HG02981 (cell line): ENCODE data around the gene TNS3.

ENCODE experiments used
- ATAC-seq: cut with Tn5 transposase; IDR thresholded peaks from one replicate; pipeline ENCODE4 v1.9.1; 2021; ENCODE audit warnings: mild to moderate bottlenecking, moderate library complexity; ENCODE audit not compliant: unreplicated experiment

Gene TNS3

DNA sequence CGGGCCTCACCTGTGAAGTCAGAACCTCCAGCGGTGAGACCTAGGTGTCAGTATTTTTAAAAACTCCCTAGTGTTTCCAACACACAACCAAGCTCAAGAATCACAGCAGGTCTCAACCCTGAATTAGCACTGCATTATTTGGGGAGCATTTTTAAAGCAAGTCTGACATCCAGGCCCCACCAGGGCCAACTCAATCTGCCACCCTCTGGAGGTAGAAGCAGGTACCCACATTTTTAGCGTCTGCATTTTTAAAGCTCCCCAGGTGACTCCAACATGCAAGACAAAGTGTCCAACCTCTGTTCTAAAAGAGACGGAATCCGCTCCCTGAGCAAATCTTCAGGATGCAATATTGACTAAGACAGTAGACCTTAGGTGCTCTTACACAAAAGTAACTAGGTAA, 225.7 kb downstream of the TNS3 start:
- no peak for ATAC-seq

DNA sequence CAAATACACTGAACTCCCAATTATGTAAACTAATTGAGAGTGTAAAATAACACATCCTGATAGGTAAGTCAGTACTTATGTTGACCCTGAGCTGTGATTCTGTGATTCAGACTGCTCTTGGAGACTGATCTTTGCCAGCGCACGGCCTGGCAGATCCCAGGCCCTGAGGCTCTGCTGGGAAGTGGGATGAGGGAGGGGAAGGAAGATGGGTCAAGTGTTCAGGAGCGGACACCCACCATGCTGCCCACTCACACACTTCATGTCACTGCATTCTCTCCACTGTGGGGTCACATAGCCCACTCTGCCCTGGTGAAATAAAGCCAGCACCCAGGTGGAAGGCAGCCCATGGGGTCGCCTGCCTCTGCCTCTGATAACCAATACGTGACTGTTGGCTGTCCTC, 226.2 kb downstream of the TNS3 start:
- no peak for ATAC-seq

DNA sequence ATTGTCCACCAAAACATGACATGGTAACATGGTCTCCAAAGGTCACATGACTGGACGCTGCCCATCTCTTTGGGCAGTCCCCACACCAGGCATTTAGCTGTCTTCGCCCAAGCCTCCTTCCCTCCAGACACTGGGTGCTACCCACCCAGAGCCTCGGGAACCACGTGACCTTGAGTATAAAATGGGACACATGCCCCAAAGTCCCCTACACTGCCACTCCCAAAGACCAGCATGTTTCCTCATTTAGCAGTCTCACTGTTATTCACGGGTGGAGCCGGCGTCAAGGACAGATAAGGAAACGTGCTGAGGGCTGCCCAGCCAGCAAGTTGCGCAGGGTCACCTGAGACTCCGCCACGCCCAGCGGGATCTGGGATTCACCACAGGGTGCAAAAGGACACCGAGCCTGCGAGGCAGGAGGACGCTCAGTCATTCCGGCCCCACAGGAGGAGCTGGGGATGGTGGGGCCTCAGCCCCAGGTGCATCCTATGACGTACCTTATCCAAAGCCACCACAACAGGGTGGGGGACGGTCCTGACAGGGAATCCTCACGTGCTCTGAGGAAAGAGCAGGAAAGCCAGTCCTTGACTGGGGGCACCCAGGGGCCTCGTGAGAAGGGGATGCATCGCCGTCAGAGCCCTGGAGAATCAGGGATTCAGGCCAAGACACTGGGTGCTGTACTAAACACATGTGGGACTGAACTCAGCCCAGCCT, 226.9 kb downstream of the TNS3 start:
- no peak for ATAC-seq

DNA sequence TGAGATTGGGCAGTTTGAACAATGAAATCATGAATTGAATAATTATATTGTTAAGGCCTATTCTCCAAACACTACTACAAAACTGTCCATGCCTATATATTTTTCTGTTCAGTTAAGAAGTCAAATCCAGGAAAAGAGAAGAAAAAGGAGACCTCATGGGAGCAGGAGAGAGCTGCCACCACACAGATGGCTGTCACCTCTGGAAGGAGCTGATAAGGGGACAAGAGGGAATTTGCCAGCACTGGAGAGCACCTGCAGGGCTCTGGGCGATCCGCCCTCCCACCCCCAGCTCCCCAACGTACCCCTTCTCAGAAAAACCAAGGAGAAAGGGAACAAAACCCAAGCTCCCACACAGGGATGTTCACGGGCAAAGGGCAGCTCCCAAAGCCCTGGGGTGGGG, 227.8 kb downstream of the TNS3 start:
- ATAC-seq, result no peak

DNA sequence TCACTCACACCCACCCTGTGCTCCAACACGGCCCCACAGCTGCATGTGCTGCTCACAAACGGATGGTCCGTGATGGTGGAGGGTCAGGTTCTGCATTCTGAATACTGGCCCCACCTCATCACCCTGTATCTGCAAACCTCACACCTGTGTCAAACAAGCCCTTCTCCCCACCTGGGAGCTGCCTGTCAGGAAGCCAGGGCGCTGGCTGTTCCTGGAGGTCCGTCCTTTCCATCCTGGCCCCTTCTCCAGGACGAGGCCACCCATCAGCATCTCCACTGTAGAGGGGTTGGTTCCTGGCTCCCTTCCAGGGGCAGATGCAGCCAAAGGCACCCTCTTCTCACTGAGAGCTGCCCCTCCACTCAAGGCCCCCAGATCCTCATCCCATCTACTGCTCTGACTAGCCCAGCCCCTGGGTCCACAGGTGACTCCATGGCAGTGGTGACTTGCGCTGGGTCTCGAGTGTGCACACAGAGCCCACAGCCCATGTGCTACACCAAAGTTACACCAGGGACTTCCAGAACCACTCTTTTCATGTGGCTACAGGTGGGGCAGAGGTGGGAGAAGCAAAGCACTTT, 229.4 kb downstream of the TNS3 start:
- ATAC-seq, result no peak

DNA sequence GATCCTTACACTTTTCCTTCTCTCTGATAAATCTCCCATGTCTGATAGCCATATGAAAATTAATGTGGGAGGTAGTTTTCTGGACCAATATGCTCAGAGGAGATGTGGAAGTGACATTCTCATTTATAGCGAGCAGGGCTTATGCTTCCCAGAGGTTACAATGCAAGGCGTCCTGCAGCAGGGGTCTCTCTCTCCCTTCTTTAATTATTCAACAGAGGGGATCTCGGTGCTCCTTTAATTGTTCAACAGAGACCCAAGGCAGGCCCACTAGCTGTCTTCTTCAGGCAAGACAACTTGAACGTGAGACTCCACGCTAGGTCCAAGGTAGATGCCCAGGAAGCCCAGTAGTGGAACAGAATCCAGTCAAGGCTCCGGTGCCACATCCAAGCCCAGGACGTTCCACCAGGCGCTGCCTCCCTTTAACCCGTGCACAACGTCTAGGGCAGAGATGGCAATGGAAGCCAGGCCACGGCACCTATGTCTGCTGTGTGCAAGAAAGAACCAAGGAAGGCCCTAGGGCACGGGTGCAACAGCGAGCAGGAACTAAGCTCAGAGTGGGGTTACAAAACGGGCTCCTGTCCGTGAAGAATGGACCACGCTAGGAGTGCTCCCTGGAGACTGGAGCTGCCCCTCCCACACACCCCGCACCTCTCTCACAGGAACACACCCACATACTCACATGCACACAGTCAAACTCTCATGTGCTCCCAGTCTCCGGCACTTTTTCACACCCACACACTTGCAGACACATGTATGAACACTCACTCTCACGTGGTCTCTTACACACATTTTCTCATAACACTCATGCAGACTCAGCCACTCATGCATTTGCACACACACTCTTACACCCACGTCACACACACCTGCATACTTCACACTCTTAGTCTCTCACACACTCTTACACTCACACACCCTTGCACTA, 230.4 kb downstream of the TNS3 start:
- ATAC-seq, result no peak

DNA sequence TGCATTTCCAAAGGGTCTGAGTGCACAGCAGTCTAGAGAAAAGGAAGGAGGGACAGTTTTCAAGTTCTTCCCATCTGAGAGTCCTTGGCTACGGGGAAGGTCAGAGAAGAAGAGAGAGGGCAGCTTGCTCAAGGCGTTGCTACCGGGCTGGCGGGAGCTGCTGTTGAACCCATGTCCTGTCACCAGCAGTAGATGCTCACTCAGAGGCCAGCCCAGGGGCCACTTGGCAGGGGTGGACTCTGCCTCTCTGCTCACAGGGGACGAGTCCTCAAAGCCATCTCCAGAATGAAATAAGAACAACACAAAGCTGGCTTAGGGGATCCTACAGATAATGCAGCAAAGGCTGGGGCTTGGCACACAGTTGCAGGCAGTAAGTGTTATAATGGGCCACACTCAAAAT, 231.5 kb downstream of the TNS3 start:
- ATAC-seq, result no peak

DNA sequence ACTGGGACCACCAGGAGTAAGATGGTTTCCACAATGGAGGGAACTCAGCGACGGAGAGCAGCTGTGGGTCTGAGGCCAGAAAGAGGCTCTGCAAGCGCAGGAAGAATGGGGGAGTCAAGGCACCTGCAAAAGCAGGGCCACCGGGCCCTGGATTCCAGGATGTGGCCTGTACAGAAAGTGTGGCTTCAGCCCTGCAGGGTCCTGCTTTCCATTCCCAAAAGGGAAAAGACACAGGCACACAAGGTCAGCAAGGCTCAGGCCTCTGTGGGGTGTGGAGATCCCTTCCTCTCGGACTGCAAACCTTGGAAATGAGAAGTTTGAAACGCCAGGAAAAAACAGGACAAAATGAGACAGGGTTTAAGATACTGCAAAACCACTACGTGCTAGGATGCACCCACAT, 232.5 kb downstream of the TNS3 start:
- no peak for ATAC-seq

DNA sequence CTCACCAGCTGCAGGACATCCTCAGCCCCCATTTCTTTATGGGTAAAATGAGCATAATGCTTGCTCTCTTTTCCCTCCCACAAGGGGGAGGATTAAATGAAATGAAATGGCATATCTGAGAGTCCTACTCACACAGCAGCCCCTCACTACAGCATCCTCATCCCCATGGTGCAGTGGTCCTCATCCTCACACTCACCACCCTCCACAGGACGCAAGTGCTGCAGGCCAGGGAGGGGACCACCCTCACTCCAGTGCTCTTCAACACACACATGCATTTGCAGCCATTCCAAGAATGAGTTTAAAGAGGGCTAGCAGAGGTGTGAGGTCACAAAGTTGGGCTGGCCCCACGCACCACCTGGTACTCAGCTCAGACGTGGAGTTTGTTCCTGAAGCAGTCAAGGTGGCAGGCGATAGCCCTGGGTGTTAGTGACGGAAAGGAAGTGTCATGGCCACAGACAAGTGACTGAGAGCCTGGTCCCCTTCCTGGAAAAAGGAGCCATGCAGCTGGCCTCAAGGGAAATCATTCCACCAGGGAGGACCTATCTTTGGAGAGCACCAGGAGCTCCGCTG, 234.0 kb downstream of the TNS3 start:
- ATAC-seq, result no peak

DNA sequence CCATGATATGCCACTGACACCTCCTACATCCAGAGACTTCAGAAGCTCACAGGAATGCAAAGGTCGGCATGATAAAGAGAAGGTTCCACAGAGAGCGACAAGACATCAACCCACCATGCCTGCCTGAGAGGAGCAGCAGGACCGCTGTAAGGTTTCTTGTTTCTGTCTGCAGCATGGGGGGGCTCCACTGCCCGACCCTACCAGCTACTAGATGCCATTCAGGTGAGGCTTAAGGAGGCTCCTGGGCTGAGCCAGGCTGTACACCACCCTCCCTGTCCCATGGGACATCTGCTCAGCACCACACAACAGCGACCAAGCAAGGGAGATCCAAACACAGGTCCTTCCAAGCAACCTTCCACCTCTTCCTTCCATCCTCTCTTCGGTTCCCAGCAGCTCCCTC, 234.6 kb downstream of the TNS3 start:
- ATAC-seq, result no peak

DNA sequence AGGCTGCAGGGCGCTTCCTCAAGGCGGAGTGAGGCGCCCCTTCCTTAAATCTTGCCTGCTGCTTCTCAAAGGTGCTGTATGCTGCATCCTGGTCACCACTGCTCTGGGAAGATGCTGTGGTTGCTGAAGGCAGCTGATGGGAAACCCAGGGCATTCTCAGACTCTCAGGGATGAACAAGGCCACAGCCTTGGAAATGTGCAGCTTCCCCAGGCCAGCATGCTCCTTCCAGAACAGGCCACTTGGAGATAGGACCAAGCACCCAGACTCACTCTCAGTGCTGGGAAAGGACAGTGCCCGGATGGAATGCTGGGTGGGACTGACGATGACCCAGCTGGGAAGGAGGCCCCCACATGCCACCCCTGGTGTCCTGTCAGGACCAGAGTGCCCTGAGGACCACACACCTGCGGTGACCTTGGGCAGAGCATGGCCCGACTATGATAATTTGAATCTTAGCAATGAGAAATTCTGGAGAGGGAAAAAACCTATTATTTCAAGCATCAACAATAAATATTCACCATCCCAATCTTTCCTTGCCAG, 235.5 kb downstream of the TNS3 start:
- no peak for ATAC-seq

DNA sequence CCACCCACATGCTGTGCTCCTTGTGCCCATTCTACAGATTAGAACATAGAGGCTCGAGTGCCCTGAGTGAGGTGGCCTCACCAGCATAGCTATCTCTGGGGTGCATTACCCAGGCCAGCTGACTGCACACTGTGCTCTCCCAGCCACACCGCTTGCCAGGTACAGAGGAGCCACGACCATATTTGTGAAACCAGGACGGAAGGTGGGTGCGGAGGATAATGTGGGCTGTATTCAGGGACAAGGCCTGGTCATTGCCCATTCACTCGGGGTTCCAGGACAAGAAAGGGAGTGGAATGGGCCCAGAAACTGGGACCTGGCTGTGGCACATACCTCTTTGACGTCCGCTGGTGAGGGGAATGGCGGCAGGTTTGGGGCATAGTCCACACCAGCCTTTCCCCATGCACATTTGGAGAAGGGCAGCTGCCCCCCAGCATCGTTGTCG, 236.0 kb downstream of the TNS3 start:
- no peak for ATAC-seq

DNA sequence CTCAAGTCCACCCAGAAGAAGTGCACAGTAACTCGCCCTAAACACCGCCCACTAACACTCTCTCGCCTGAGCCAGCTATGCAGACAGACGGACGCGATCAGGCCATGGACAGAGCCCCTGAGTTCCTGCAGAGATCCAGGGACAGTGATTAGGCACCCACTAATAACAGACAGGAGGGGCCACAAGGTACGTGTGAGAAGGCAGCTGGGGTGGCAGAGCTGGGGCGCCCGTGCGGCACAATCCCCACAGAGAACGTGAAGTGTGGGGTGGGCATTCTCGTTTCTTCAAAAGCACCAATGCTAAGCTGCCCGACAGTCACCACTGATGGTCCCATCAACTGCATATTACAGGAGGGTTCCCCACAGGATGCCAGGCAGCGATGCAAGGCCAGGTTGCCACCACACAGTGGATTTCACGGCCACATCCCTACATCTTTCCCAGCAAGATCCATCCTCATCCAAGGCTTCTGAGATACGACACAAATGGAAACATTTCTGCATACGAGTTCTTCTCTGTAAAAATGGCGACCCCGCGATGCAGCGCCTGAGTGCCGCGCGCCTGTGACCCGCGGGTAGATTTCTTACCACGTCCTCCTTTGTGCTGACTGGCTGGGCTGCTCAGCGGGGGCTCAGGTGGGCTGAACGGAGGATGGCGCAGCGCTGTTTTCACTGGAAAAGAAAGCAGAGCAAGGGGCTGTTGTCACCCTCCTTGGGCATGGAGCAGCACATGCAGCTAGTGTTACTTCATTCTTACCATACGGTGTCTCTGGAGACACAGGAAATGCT, 237.5 kb downstream of the TNS3 start:
- no peak for ATAC-seq

DNA sequence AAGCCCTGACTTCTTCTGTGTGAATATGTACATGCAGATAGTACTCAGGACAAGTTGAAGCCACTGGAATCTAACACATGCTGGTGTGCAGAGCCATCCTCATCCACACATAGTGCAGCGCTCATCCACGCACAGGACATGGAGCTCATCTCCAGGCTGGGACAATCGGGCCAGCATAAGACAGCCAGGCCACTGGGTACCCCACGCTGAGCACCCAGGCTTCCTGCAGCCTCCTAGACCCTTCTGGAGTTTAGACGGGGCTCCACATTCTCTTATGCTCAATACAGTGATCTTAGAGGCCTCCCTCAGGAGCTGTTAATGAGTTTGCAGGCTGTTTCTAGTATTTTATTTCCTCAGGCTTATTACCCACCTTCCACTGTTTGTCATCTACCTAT, 238.9 kb downstream of the TNS3 start:
- ATAC-seq, result no peak

DNA sequence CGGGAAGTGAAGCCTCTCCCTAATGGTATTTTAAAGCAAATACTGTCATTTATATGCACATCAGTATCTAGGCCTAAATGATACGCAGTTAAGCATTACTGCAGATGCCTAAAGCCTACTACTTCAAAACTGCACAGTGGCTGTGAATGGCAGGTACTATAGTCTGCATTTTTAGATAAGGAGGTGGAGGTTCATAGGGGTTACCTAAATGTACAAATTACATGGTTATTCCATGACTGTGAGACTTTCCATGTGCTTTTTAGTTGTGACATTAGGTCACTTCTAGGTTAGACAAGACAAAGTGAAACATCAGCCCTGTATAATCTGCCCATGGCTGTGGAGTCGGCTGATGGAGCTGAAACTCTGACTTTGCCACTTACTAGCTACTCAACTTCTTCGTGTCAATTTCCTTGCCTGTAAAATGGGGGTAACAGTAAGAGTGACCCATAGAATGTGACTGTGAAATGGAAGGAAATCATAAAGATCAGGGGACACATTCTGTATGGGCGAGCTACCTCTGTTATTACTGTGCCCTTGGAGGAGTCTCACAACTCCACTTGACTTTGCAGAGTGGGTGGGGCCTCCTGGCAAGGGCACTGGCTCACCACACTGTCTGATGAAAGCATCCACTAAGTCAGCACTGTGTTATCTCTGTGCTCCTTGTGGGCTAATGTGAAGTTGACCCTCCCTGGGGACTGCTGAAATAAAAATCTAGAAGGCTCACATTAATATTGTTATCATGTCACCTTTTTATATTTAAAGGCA, 239.4 kb downstream of the TNS3 start:
- no peak for ATAC-seq

DNA sequence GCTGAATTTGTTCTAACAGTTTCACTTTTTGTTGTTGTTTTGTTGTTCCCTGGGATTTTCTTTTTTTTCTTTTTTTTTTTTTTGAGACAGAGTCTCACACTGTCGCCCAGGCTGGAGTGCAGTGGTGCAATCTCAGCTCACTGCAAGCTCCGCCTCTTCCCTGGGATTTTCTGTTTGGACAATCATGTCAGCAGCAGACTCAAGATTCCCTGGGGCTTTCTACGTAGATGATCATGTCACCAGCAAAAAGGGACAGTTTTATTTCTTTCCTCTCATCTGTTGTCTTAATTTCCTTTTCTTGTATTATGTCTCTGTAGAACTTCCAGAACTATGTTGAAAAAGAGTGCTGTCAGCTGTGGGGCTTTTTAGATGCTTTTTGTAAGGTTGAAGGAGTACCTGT, 241.4 kb downstream of the TNS3 start:
- no peak for ATAC-seq

DNA sequence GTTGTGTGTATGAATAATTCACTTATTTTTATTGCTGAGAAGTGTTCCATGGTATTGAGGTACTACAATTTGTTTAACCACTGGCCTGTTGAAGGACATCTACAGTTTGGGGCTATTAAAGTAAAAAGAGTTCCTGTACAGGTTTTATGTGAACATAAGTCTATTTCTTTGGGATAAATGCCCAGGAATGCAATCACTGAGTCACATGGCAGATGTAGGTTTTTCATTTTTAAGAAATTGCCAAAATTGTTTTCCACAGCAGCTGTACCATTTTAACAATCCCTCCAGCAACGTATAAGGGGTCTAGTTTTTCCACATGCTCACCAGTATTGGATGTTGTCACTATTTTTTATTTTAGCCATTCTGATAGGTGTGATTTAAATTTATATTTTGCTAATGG, 243.9 kb downstream of the TNS3 start:
- no peak for ATAC-seq

DNA sequence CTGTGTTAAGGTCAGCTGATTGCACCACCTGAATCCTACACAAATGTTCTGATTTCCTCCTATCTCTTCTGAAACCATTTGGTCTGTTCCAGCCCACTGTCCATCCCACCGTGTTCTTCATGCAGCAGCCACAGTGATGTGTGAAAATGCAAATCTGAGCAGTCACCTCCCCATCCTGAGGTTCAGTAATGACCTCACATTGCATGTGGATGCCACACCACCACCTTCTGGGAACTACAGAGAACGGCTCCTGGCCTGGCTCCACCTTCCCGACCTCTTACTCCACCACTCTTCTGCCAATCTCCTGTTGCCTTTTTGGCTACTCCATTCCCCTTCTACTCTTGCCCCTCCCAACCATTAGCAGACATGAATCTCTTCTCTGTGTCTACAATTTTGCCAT, 244.4 kb downstream of the TNS3 start:
- no peak for ATAC-seq

DNA sequence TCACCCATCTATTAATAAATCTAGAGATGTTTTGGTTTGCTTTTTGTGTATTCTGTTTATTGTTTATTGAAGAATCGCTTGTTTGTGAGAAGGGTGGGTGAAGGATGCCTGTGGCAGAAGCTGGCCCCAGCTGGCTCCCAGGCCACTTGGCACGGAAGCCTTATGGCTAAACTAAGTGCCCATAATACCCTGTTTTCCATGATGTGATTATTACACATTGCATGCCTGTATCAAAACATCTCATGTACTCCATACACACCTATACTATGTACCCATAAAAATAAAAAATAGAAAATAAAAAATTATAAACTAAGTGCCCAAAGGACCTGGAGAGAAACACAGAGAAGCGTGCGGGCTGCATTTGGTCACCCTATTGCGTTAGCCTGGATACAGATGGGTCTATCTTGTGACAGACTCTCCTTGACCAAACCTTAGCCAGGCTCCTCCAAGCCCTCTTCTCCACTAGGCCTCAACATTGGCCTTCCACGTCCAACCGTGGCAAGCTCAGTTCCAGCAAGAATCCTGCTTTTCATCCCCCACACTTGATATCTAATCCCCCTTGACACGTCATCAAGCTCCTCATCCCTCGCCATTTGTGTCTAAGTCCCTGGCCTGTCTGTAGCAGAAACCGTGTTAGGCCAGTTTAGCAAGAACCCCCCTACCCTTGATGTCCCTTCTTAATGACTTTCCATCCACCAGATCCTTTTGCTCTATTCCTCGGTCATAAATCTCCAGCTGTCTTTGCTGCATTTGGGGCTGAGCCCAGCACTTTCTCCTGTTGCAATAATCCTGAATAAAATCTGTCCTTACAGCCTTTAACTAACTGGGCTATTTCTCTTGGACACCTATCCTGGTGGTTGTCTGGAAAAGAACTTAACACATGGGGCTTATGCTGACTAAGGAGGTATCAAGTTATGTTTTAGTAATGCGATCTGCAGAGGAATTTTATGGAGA, 245.2 kb downstream of the TNS3 start:
- no peak for ATAC-seq
